ENCODE data around the gene MGAT5B. TPM values are rescaled to one million over a fixed set of nuclear protein-coding genes. Genes with fewer than 3 reads are reported as not detected.

The MGAT5B gene
- total and polyA plus RNA-seq, 10 of the 15 experiments (the other 5 are each of a cell fraction or from before 2014, with no cell fraction given) = 0.13 TPM; not detected in 9

- in situ Hi-C loops (cut with MboI) = no loop called here
- Histone ChIP-seq H3K4me3 (no peak overlapping the region), H3K79me2 (ENCODE audit: control insufficient read depth, insufficient read depth, low read length) (no peaks in the 10 kb centered on the region), H3K27ac (ENCODE audit: control insufficient read depth, insufficient read depth) (no peak overlapping the region), H3K27me3 (replicated peaks in 1 of 2; ENCODE audit: control insufficient read depth in 2 of 2, insufficient read depth in 2 of 2, low read length in 1 of 2) (peaks cover 0 to 1% of the 10 kb centered on the region in 2 experiments; a peak in 1 of 4 replicates), H2AFZ (ENCODE audit: control insufficient read depth, low read depth, low read length) (no peak overlapping the region), H3K9ac (ENCODE audit: control insufficient read depth, insufficient read depth, low read length) (no peak overlapping the region), H3K36me3 (ENCODE audit: control insufficient read depth in 2 of 2, insufficient read depth in 2 of 2, low read length in 1 of 2) (no peaks in the 10 kb centered on the region), H3K4me1 (ENCODE audit: control insufficient read depth, insufficient read depth, low read length) (no peaks in the 10 kb centered on the region), H3K9me3 (replicated peaks; ENCODE audit: control insufficient read depth, insufficient read depth, low read length) (no peaks in the 10 kb centered on the region), H4K20me1 (ENCODE audit: control insufficient read depth, insufficient read depth) (no peaks in the 10 kb centered on the region), H3K4me2 (ENCODE audit: control insufficient read depth, insufficient read depth) (no peak overlapping the region)
- DNase-seq (ENCODE audit: low read depth, low spot score) = no peak
- SMC1A ChIA-PET (ENCODE audit: uncharacterized antibody, unreplicated experiment) = interaction anchor here (1.2 kb wide), 1 partner anchor 10 kb away, joined by 3 read pairs; no protein-coding TSS in a partner anchor
- WGBS (ENCODE audit: insufficient coverage, insufficient replicate concordance, low lambda C conversion rate, missing lambda C conversion rate) = 11% methylated on average over 5 of the region's 5 CpGs
- no peak for FAIRE-seq
- no peak for ATAC-seq
- CTCF ChIA-PET = no interaction called here
- intact Hi-C loops (cut with micrococcal nuclease; ENCODE audit: unreplicated experiment) = no loop called here
- POLR2A ChIA-PET = interaction anchor here (0.7 kb wide), 1 partner anchor 328 kb away, joined by 8 read pairs; no protein-coding TSS in a partner anchor
- RAD21 ChIA-PET (ENCODE audit: unreplicated experiment) = no interaction called here
- no peak for TF ChIP-seq MYB (IDR thresholded peaks at IDR 0.05; ENCODE audit: borderline replicate concordance, low read depth, low read length)
- no peak for TF ChIP-seq RAD21 (IDR thresholded peaks at IDR 0.05; ENCODE audit: insufficient read depth, low read depth, low read length)
- TF ChIP-seq PRDM15 (CRISPR knock-in tag; IDR thresholded peaks at IDR 0.05) = no peak
- no peak for TF ChIP-seq NFIC (IDR thresholded peaks at IDR 0.05; ENCODE audit: low read depth, low read length)
- TF ChIP-seq MTA2 (IDR thresholded peaks at IDR 0.05; ENCODE audit: low read depth) = no peak
- no peak for TF ChIP-seq YBX1 (IDR thresholded peaks at IDR 0.05)
- no TSS peak for BruUV-seq (replicated peaks)
Measured at GRCh38 chr17:76989519-76989918, 121.3 kb downstream of the MGAT5B start.
